NOMO-1 treated with dmso at 0.1 percent for 144 hours (cell line): ENCODE data around the gene WDR3.
"Not testable (repeated sequence)": the region's sequence is repeated elsewhere in the genome, so short reads cannot be mapped to it uniquely, and the experiment has no call there.

Source experiments
- DNase-seq: peaks from one replicate; lab custom pipeline; 2025; ENCODE audit not compliant: unreplicated experiment; lab: John Stamatoyannopoulos, UW

Gene WDR3

GRCh38 chr1:117929343-117930172 lies at the start of gene WDR3, which contains the start of gene GDAP2:
Gene WDR3, plus strand, starts transcription at chr1:117929739. Its CDS starts 3,581 bp downstream, at chr1:117933320.
Gene GDAP2, minus strand, starts transcription at chr1:117929621. Its CDS starts 9,264 bp downstream, at chr1:117920357.
- DNase-seq: peak; percentile 99

GRCh38 chr1:117883616-117884015 lies 45.9 kb upstream of the WDR3 start:
- DNase-seq: no peak

- DNase-seq: no peak
These were observed 43.3 kb upstream of the WDR3 start for GRCh38 chr1:117886101-117886795.

- DNase-seq: no peak
These were observed 39.1 kb upstream of the WDR3 start for GRCh38 chr1:117890452-117890851.

- no peak for DNase-seq
These were observed 37.0 kb upstream of the WDR3 start for GRCh38 chr1:117892512-117892911.

- DNase-seq: no peak
These were observed 35.5 kb upstream of the WDR3 start for GRCh38 chr1:117894078-117894477.

GRCh38 chr1:117895482-117896114 lies 33.9 kb upstream of the WDR3 start:
- peak; percentile 2 for DNase-seq

GRCh38 chr1:117897551-117897950 lies 32.0 kb upstream of the WDR3 start:
- DNase-seq: no peak

- DNase-seq: no peak
These were observed 29.7 kb upstream of the WDR3 start for GRCh38 chr1:117899801-117900200.

- DNase-seq: no peak
These were observed 26.6 kb upstream of the WDR3 start for GRCh38 chr1:117902944-117903343.

- no peak for DNase-seq
These were observed 25.1 kb upstream of the WDR3 start for GRCh38 chr1:117904485-117904884.

- DNase-seq: no peak
These were observed 24.5 kb upstream of the WDR3 start for GRCh38 chr1:117905019-117905418.

GRCh38 chr1:117911051-117911450 lies 18.5 kb upstream of the WDR3 start:
- no peak for DNase-seq

GRCh38 chr1:117919376-117919775 lies 10.2 kb upstream of the WDR3 start:
- DNase-seq: no peak

GRCh38 chr1:117921991-117922390 lies 7.5 kb upstream of the WDR3 start:
- DNase-seq: no peak

- DNase-seq: not testable (repeated sequence)
These were observed 6.8 kb upstream of the WDR3 start for GRCh38 chr1:117922717-117923116.

- DNase-seq: peak; percentile 39
These were observed 3.6 kb upstream of the WDR3 start for GRCh38 chr1:117925981-117926380.

- peak; percentile 53 for DNase-seq
These were observed 627 bp upstream of the WDR3 start for GRCh38 chr1:117928881-117929342.

GRCh38 chr1:117930173-117930447 lies 571 bp downstream of the WDR3 start:
- no peak for DNase-seq

GRCh38 chr1:117930484-117930883 lies 945 bp downstream of the WDR3 start:
- no peak for DNase-seq

GRCh38 chr1:117932576-117932975 lies 3.0 kb downstream of the WDR3 start:
- no peak for DNase-seq

- no peak for DNase-seq
These were observed 4.2 kb downstream of the WDR3 start for GRCh38 chr1:117933769-117934168.
